Neural cell (in vitro differentiated cells): ENCODE results near the gene ASCC3. TPM values are rescaled to one million over a fixed set of nuclear protein-coding genes. Genes with fewer than 3 reads are reported as not detected.

Experiments
- H2AFZ ChIP-seq: fragments of 200-600, 300-800 bp; sonication (generic), shearing (Covaris generic); 2 replicates; pipeline ENCODE4 v1.6.0; 2014; ENCODE audit warnings: low read depth, mild to moderate bottlenecking, antibody characterized with exemption, low read length, moderate library complexity
- H3F3A ChIP-seq: fragments of 200-600 bp; shearing (Covaris generic); 2 replicates; pipeline ENCODE4 v1.6.1; 2016; ENCODE audit warnings: mild to moderate bottlenecking, moderate library complexity, mixed read lengths, antibody characterized with exemption, low read length; ENCODE audit not compliant: insufficient read depth, poor library complexity, severe bottlenecking
- H3K27ac ChIP-seq: fragments of 200-600, 300-800 bp; sonication (generic), shearing (Covaris generic); 2 replicates; pipeline ENCODE4 v1.5.1; 2014; ENCODE audit warnings: mild to moderate bottlenecking, low read length, moderate library complexity
- H3K27me3 ChIP-seq: fragments of 300-800, 200-600 bp; sonication (generic), shearing (Covaris generic); 2 replicates; pipeline ENCODE4 v1.6.0; 2014; ENCODE audit warnings: mild to moderate bottlenecking, low read depth, low read length, moderate library complexity; ENCODE audit not compliant: insufficient read depth
- H3K36me3 ChIP-seq: fragments of 300-800, 200-600 bp; sonication (generic), shearing (Covaris generic); 2 replicates; pipeline ENCODE4 v1.5.1; 2014; ENCODE audit warnings: mild to moderate bottlenecking, antibody characterized with exemption, low read length, moderate library complexity; ENCODE audit not compliant: insufficient read depth
- H3K4me2 ChIP-seq: fragments of 300-800, 200-600 bp; sonication (generic), shearing (Covaris generic); 2 replicates; pipeline ENCODE4 v1.6.0; 2014; ENCODE audit warnings: mild to moderate bottlenecking, low read length
- H3K4me3 ChIP-seq: fragments of 300-800, 200-600 bp; sonication (generic), shearing (Covaris generic); 2 replicates; pipeline ENCODE4 v1.5.1; 2014; ENCODE audit warnings: mild to moderate bottlenecking, low read length, moderate library complexity
- H3K79me2 ChIP-seq: fragments of 200-600 bp; shearing (Covaris generic); replicated peaks from 2 replicates; pipeline ENCODE4 v1.6.0; 2014; ENCODE audit warnings: mild to moderate bottlenecking, low read length, moderate library complexity; ENCODE audit not compliant: insufficient read depth
- H3K9ac ChIP-seq: fragments of 300-800, 200-600 bp; sonication (generic), shearing (Covaris generic); 2 replicates; pipeline ENCODE4 v1.6.1; 2016; ENCODE audit warnings: mild to moderate bottlenecking, low read length, mixed read lengths
- H3K9me2 ChIP-seq: fragments of 200-600 bp; shearing (Covaris generic); 2 replicates; pipeline ENCODE4 v1.6.1; 2016; ENCODE audit warnings: mild to moderate bottlenecking, low read length, mixed read lengths; ENCODE audit not compliant: insufficient read depth
- H3K9me3 ChIP-seq: fragments of 200-600, 300-800 bp; sonication (generic), shearing (Covaris generic); 2 replicates; pipeline ENCODE4 v1.6.1; 2016; ENCODE audit warnings: mild to moderate bottlenecking, mixed run types, low read length, moderate library complexity, mixed read lengths
- H4K20me1 ChIP-seq: fragments of 200-600 bp; shearing (Covaris generic); 2 replicates; pipeline ENCODE4 v1.6.1; 2016; ENCODE audit warnings: mild to moderate bottlenecking, mixed run types; ENCODE audit not compliant: insufficient read depth
- EP300 ChIP-seq: fragments of 450-650 bp; conservative IDR thresholded peaks from 2 replicates; pipeline ENCODE4 v1.6.1; 2014; ENCODE audit warnings: antibody characterized with exemption, mild to moderate bottlenecking, moderate library complexity; ENCODE audit not compliant: poor library complexity, severe bottlenecking
- EZH2 ChIP-seq: fragments of 200-600, 300-800 bp; shearing (Covaris generic), sonication (generic); IDR thresholded peaks from 2 replicates; pipeline ENCODE4 v1.6.1; 2014; ENCODE audit warnings: antibody characterized with exemption, low read length, borderline replicate concordance, mild to moderate bottlenecking; ENCODE audit not compliant: insufficient read depth, poor library complexity, severe bottlenecking
- MXI1 ChIP-seq: fragments of 450-650 bp; conservative IDR thresholded peaks from 2 replicates; pipeline ENCODE4 v1.6.1; 2014; ENCODE audit warnings: antibody characterized with exemption, mild to moderate bottlenecking; ENCODE audit not compliant: poor library complexity, severe bottlenecking
- POLR2AphosphoS5 ChIP-seq: IDR thresholded peaks from 2 replicates; pipeline ENCODE4 v1.6.1; 2012
- RAD21 ChIP-seq: fragments of 450-650 bp; conservative IDR thresholded peaks from 2 replicates; pipeline ENCODE4 v1.6.1; 2014; ENCODE audit warnings: antibody characterized with exemption, mild to moderate bottlenecking, moderate library complexity
- REST ChIP-seq: IDR thresholded peaks from 2 replicates; pipeline ENCODE4 v1.6.1; 2012; ENCODE audit warnings: borderline replicate concordance
- SMC3 ChIP-seq: fragments of 450-650 bp; conservative IDR thresholded peaks from 2 replicates; pipeline ENCODE4 v1.6.1; 2014; ENCODE audit warnings: antibody characterized with exemption, mild to moderate bottlenecking, moderate library complexity; ENCODE audit not compliant: poor library complexity
- TAF1 ChIP-seq: IDR thresholded peaks from 2 replicates; pipeline ENCODE4 v1.6.1; 2012; ENCODE audit warnings: low read depth
- polyA plus RNA-seq: library from polyadenylated mRNA; depleted of rRNA; stranded (reverse); fragments of >200 nt; gene quantifications from 2 replicates; pipeline ENCODE4 v1.2.3, GENCODE V29; 2014
- TF ChIP-seq, protein P1 (sequence below): fragments of 450-650 bp; IDR thresholded peaks from 2 replicates; pipeline ENCODE4 v1.5.1; 2014; ENCODE audit warnings: antibody characterized with exemption, mild to moderate bottlenecking, moderate library complexity; ENCODE audit not compliant: poor library complexity, severe bottlenecking

The ASCC3 gene
- polyA plus RNA-seq, 1 donor from 2014 or later, result 14.9 TPM

DNA sequence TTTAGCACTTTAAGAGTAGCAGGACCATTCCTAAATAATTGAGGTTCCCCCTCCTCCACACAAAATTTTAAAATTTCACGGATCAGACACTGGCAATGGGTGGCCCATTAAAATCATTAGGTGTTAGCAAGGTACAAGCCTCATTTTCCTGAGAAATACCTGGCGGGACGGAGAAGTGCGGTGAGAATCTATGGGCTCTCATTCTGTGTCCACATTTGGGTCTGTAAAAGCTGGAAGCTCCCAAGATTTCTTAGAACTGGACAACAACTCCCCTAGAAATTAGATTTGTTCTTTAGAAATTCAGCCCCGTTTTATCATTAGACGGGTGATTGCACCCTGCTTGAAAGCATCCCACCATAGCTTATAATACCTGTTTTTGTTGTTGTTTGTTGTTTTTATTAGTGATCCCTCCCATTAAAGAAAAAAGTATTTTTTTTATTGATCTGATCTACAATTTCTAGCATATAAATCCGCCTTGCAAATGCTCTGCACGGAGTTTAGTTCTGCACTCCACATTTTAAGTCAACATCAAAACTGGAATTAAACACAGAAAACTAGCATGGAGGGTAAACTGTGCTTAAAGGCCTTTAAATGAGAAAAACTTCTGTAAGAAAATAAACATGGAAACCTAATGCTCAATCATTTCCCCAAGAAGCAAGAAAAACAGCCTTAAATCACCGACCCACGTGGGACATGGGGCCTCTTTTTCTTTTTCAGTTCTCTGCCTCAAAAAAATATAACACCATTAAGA is 422.1 kb downstream of the ASCC3 start:
- Histone ChIP-seq H3K27me3 (peaks cover 100% of the 10 kb centered on the region), H4K20me1 (no peaks in the 10 kb centered on the region), H3K9me3 (no peaks in the 10 kb centered on the region), H3F3A (no peaks in the 10 kb centered on the region), H3K9ac (no peak overlapping the region), H3K36me3 (no peaks in the 10 kb centered on the region), H3K27ac (no peak overlapping the region), H3K9me2 (no peaks in the 10 kb centered on the region), H3K4me3 (no peak overlapping the region), H2AFZ (no peak overlapping the region), H3K4me2 (no peak overlapping the region), H3K79me2 (no peaks in the 10 kb centered on the region)
- TF ChIP-seq EZH2 (no peak), MXI1 (no peak), POLR2AphosphoS5 (no peak), EP300 (no peak), SMC3 (no peak), RAD21 (no peak), REST (no peak), TAF1 (no peak)
- TF ChIP-seq, protein P1, sequence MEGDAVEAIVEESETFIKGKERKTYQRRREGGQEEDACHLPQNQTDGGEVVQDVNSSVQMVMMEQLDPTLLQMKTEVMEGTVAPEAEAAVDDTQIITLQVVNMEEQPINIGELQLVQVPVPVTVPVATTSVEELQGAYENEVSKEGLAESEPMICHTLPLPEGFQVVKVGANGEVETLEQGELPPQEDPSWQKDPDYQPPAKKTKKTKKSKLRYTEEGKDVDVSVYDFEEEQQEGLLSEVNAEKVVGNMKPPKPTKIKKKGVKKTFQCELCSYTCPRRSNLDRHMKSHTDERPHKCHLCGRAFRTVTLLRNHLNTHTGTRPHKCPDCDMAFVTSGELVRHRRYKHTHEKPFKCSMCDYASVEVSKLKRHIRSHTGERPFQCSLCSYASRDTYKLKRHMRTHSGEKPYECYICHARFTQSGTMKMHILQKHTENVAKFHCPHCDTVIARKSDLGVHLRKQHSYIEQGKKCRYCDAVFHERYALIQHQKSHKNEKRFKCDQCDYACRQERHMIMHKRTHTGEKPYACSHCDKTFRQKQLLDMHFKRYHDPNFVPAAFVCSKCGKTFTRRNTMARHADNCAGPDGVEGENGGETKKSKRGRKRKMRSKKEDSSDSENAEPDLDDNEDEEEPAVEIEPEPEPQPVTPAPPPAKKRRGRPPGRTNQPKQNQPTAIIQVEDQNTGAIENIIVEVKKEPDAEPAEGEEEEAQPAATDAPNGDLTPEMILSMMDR, result no peak
